Measurements from ENCODE around the gene GTF3C5.

DNA sequence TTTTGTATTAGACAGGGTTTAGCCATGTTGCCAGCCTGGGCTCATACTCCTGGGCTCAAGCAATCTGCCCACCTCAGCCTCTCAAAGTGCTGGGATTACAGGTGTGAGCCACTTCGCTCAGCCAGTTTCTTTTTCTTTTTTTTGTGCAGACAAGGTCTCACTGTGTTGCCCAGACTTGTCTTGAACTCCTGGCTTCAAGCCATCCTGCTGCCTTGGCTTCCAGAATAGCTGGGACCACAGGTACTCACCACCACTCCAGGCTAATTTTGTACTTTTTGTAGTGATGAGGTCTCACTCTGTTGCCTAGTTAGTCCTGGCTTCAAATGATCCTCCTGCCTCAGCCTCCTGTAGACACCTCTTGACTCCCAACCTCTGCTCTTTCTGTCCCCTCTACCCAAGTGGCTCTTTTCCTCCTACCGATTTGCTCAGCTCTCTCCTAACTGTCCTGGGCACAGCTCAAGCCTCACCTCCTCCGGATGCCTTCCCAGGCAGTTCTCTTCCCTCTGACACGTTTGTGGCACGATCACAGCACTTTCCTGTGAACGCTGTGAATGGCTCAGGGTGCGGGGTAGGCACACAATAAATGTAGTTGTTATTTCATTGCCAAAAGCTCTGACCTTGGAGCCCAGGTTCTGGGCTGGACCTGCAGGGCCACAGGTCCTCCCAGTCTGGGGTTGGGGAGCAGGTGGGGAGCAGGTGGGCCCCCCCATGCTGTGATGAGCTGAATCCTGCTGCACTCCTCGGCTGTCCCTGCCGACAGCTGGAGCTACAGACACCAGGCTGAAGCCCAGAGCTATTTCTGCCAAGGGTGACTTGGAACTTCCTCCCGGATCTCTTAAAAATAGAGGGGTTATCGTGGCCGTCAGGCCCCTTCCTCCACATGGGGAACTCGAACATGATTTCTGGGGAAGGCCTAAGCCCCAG lies 28.4 kb upstream of the GTF3C5 start:
- TF ChIP-seq POLR2AphosphoS5 (IDR thresholded peaks at IDR 0.05; ENCODE audit: low read depth, low read length) = no peak
- TF ChIP-seq TAF1 (IDR thresholded peaks at IDR 0.05; ENCODE audit: borderline replicate concordance, insufficient read depth, low read length) = no peak
- no peak for TF ChIP-seq FOXP2 (optimal IDR thresholded peaks at IDR 0.05; ENCODE audit: borderline replicate concordance, extremely low read depth, extremely low read length, insufficient read depth)
- TF ChIP-seq, protein P1, sequence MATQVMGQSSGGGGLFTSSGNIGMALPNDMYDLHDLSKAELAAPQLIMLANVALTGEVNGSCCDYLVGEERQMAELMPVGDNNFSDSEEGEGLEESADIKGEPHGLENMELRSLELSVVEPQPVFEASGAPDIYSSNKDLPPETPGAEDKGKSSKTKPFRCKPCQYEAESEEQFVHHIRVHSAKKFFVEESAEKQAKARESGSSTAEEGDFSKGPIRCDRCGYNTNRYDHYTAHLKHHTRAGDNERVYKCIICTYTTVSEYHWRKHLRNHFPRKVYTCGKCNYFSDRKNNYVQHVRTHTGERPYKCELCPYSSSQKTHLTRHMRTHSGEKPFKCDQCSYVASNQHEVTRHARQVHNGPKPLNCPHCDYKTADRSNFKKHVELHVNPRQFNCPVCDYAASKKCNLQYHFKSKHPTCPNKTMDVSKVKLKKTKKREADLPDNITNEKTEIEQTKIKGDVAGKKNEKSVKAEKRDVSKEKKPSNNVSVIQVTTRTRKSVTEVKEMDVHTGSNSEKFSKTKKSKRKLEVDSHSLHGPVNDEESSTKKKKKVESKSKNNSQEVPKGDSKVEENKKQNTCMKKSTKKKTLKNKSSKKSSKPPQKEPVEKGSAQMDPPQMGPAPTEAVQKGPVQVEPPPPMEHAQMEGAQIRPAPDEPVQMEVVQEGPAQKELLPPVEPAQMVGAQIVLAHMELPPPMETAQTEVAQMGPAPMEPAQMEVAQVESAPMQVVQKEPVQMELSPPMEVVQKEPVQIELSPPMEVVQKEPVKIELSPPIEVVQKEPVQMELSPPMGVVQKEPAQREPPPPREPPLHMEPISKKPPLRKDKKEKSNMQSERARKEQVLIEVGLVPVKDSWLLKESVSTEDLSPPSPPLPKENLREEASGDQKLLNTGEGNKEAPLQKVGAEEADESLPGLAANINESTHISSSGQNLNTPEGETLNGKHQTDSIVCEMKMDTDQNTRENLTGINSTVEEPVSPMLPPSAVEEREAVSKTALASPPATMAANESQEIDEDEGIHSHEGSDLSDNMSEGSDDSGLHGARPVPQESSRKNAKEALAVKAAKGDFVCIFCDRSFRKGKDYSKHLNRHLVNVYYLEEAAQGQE (IDR thresholded peaks at IDR 0.05; ENCODE audit: insufficient read depth in 1 of 2, low read depth in 2 of 2, low read length in 2 of 2) = no peak
- TF ChIP-seq SIN3A (IDR thresholded peaks at IDR 0.05; ENCODE audit: borderline replicate concordance, insufficient read depth, low read length) = no peak

Measured in PFSK-1 (cell line).